Activated CD4-positive, alpha-beta T cell treated with anti-CD3 and anti-CD28 coated beads for 1 hour (primary cell): ENCODE data around the gene ATG7.
"Not testable (repeated sequence)": the region's sequence is repeated elsewhere in the genome, so short reads cannot be mapped to it uniquely, and the experiment has no call there.

ENCODE experiments used
- DNase-seq: peaks from one replicate; pipeline ENCODE4 v3.0.0-alpha.2; 2020

ATG7 gene

DNA sequence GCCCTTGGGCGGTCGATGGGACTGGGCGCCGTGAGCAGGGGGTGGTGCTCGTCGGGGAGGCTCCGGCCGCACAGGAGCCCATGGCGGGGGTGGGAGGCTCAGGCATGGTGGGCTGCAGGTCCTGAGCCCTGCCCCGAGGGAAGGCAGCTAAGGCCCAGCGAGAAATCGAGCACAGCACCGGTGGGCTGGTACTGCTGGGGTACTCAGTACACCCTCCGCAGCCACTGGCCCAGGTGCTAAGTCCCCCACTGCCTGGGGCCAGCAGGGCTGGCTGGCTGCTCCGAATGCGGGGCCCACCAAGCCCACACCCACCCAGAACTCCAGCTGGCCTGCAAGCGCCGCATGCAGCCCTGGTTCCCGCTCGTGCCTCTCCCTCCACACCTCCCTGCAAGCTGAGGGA is 239.4 kb downstream of the ATG7 start:
- DNase-seq = not testable (repeated sequence)

DNA sequence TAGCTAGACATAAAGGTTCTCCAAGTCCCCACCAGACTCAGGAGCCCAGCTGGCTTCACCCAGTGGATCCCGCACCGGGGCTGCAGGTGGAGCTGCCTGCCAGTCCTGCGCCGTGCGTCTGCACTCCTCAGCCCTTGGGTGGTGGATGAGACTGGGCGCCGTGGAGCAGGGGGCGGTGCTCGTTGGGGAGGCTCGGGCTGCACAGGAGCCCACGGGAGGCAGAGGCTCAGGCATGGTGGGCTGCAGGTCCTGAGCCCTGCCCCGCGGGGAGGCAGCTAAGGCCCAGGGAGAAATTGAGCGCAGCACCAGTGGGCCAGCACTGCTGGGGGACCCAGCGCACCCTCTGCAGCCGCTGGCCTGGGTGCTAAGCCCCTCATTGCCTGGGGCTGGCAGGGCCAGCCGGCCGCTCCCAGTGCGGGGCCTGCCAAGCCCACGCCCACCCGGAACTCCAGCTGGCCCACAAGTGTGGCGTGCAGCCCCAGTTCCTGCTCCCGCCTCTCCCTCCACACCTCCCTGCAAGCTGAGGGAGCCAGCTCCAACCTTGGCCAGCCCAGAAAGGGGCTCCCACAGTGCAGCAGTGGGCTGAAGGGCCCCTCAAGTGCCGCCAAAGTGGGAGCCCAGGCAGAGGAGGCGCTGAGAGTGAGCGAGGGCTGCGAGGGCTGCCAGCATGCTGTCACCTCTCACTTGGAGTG is 241.1 kb downstream of the ATG7 start:
- DNase-seq = not testable (repeated sequence)

DNA sequence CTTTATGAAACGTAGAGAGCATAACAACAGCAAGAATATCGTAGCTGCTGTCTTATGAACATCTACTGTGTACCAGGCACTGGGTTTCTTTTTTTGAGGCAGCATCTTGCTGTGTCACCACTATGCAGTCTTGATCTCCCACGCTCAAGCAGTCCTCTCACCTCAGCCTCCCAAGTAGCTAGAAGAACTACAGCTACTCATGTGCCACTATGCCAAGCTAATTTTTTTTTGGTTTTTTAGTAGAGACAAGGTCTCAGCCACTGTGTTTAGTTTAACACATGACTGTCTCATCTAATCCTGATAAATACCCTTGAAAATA is 241.6 kb downstream of the ATG7 start:
- DNase-seq = no peak

DNA sequence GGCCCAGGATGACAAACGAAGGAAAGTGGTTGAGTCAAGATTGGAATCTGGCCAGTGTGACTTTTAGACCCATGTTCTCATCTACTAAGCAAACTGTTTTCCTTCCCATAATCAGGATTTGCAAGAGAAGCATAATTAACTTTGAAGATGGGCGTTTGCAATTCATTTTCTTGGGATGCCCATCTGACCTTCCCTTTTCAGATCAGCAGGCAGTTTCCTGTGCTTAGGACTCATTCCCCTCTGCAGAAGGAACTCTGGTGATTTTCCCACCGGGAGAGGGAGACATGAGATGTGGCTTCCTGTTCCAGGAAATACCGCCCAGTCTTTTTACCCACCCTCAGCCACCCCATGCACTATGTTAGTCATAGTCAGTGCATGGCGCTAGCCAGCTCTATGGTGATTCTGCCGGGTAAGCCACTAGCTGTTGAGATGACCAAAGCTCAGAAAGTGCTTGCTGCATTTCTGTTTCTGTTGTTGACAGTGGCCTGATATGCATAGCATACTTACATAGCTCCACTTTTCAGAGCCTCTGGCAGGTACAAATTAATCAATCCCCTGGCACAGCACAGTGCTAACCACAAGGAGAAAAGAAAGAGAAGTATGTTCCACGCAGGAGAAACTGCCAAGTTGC is 242.1 kb downstream of the ATG7 start:
- DNase-seq = no peak

DNA sequence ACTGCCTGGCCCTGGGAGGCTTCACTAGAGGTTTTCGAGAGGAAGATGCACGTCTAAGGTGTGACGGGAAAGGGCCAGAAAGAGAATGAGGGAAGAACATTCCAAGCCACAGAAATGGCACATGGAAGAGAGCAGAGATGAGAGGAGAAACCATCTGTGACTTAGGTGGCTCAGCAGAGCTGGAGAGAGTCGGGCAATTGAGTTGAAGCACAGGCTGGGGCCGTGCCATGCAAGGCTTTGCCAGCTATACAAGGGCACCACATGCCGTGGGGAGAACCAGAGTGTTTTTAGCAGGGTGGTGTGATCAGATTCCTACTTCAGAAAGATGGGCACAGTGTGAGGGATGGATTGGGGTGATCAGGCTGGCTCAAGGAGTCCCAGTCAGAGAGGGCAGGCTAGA is 245.4 kb downstream of the ATG7 start:
- no peak for DNase-seq

DNA sequence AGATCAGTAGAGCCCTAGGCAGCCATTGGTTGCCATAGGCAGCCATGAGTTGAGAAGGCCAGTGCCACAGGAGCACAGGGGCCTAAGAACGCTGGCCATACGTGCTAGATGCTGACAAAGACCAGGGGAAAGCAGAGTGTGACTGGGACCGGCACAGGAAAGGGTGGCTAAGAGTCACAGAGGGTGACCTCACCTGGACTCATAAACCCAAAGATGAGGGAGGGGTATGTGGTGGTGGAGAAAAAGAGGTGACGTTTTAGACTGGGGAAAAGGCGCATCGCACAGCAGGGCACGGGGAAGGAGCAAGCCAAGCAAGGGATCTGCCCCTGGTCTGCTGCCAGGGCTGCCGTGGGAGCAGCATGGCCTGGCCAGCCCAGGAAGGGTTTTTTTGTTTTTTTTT is 249.0 kb downstream of the ATG7 start:
- DNase-seq = no peak

DNA sequence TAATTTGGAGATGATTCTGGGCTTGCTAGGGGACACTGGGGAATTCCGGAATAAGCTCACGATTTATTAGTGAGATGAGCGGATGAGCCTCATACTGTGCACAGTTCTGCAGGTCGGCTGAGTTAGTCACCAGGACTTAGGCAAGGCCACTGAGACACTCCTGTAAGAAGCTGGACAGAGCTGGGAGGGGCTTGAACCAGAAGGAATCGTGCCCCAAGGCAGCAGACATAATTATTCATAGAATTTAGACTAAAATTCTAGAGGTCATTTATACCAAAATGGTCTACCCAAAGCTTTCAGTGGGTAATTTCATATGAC is 250.2 kb downstream of the ATG7 start:
- DNase-seq = no peak

DNA sequence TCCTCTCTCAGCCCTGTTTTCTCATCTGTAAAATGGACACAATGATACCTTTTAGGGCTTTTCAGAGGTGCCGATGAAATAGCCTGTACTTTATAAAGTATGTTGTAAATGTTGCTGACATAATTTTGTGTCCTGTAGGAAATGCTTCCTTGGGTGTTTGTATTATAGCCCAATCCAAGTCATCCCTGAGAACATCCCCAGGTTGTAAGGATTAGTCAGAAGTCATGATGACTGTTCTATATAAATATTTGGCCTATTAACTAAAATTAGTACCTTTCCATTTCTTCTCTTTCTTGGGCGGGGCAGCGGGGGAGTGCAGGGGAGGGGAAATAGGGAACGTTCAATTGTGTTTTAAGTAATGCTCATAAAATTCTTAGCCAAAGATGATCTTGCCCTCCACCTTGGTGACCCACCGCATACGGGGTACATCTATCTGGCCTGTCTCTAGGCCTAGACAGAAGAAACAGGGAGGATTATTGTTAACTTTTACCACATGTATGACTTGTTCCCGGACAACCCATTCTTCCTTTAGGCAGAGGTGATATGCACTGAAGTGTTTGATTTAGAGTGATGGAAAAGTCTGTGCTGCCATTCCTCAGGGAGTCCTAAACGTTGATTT is 250.9 kb downstream of the ATG7 start:
- DNase-seq = no peak

DNA sequence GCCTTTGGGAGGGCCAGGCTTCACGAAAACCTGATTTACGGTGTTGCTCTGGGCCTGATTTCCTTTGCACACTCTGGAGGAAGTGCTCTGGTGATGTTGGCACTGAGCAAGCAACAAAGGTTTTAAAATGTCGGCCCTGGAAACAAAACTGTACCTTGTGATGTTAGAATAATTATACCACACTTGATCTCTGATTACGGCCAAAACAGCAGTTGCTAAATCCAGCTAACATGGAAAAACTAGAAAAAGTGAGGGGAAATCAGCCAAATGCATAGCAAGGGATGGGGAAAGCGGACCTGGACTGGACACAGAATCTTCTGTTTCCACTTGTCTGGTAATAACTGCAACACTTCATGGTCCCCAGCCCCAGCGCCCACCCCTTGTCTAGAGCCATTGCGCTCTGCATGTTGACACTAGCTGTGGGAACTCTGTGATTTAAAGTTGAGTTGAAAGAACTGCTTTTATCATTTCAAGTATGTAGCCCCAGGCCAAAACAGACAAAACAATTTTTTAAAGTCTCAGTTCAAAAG is 251.4 kb downstream of the ATG7 start:
- no peak for DNase-seq

DNA sequence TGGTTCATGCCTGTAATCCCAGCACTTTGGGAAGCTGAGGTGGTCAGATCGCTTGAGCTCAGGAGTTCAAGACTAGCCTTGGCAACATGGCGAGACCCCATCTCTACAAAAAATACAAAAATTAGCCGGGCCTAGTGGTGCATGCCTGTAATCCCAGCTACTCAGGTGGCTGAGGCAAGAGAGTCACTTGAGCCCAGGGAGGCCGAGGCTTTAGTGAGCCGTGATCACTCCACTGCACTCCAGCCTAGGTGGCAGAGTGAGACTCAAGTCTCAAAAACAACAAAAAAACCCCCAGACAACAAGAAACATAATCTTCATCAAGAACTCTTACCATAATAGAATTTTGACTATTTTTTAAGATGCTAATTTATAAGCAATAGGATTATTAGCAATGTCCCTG is 253.9 kb downstream of the ATG7 start:
- DNase-seq = not testable (repeated sequence)

DNA sequence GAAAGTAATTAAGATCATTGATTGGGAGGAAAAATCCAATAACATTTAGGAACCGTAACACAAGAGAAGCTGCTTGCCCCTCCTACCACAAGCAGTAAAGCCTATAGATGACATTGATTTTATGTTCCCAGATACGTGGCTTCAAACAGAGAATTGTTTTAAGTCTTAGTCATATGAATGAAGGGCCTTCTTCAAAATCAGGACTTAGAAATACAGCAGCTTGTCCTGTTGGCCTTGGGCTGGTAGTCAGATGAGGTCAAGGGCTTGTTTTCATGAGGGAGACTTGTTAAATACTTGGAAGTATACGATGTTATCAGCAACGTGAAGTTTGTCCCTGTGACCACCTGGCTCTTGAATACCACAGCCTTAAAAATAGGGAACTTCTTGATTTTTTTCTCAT is 257.1 kb downstream of the ATG7 start:
- DNase-seq = no peak

DNA sequence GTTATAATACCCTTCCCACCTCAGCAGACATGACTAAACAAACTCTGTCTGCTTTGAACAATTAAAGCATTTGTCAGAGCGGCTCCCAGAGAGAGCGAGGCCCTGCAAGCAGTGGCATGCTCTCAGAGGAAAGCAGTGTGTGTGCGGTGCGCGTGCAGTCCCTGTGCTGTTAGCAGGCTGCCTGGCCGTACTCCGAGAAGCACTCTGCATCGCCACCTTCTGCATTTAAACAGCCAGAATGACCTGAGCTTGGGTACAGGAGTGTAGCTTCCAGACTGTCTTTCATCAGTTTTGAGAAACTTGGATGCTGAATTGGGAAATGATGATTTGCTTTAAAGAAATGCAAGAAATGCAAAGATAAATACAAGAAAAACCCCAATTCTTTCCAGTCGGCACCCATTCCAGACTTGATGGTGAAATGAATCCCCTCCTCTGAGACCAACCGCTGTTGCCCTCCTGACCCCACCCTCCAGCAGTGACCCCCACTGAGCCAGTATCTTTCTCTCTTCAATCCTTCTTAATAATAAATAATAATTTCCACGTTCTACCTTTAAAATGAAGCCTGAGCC is 258.0 kb downstream of the ATG7 start:
- no peak for DNase-seq

DNA sequence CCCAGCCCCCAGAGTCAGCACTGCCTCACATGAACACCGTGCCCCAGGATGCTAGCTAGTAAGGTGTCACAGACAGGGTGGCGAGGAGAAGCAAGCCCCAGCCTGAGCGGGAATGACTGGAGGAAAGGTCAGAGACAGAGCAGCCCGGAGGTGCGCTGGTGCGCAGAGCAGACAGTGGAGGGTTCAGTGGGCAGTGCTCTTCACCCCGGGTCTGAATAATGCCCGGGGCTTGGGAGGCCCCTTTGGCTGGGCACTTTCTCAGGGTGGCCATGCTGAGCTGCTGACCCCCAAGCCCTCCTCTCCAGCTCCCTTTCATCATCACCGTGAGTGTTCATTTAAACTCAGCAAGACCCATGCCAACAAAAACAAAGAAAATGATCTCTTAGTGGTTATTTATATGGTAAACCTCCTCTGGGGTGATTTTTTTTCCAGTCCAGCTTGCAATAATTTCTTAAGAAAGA is 260.8 kb downstream of the ATG7 start:
- DNase-seq = no peak

DNA sequence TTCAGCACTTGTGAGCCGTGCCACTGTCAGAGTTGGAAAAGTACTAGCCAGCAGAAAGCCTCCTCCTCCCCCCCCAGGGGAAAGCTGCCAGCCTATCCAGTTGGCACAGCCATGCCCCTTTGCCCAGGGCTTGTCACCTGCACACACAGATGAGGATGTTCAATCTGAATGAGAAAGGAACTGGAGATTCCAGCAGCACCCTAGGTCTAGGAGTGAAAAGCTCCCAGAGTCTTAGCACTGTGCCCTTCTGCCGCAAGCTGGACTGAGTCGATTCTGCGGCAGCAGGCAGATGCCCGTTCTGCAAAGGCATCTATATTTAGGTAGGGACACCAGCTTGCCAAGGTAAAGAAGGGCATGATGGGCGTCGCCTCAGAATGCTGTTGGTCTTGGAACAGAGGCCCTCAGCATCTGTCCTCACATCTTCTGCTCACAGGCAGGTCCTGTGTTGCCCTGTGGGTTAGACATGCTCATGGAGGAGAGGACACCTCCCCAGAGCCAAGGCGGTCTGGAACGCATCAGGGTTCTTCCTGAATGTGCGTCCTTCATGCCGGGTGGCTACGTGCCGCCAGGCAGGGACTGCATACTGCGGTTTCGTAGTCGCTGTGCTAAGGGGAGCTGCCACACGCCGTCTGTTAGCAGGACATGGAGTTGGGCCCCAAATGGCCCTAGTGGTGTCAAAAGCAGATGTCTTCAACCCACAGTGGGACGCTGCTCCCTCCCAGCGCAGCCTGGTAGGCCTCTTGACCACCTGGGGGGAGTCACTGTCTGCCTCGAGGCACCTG is 262.0 kb downstream of the ATG7 start:
- DNase-seq = no peak

DNA sequence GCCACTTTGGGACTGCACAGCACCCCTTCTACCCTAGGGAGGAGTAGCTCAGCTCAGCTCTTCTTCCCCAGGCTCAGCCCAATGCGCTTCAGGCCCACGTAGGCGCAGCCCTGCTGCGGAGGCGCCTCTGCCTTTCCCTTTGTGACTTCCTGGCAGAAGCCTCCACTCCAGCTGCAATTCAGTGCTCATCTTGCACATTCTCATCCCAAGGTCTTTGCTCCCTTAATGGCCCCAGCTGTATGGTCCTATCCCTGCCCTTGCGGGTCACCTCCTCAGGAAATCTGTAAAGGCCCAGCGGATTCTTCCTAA is 262.6 kb downstream of the ATG7 start:
- no peak for DNase-seq

DNA sequence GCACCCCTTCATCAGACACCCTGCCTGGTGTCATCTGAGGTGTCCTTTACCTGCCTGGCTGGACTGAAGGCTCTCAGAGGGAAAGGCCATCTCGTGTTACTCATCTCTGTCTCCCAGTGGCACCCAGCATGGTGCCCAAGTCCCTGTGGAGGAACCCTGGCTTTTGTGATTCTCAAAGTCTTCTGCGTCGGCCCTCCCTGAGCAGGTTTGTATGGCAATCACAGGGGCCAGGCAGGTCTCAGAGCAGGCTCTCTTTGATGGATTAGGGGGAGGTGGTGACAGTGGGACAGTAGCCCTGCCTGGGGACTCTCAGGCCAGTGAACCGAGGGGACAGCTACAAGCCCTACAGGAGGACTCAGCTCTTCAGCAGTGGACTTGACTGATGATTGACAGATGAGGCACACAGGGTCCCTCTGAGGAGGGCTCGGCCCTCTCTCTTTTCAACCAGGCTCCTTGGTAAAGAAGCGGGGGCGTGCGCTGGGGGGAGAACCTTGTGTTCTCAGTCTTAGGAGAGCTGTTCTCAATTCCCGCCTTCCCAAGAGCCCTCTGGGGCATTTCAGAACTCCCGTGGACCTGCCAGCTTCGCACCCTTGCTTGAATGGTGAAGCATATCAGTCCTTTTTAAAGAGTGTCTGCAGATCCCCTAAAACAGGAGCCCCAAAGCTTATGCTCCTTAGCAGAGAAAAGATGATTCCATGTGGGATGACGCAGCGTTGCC is 263.2 kb downstream of the ATG7 start:
- DNase-seq = no peak

DNA sequence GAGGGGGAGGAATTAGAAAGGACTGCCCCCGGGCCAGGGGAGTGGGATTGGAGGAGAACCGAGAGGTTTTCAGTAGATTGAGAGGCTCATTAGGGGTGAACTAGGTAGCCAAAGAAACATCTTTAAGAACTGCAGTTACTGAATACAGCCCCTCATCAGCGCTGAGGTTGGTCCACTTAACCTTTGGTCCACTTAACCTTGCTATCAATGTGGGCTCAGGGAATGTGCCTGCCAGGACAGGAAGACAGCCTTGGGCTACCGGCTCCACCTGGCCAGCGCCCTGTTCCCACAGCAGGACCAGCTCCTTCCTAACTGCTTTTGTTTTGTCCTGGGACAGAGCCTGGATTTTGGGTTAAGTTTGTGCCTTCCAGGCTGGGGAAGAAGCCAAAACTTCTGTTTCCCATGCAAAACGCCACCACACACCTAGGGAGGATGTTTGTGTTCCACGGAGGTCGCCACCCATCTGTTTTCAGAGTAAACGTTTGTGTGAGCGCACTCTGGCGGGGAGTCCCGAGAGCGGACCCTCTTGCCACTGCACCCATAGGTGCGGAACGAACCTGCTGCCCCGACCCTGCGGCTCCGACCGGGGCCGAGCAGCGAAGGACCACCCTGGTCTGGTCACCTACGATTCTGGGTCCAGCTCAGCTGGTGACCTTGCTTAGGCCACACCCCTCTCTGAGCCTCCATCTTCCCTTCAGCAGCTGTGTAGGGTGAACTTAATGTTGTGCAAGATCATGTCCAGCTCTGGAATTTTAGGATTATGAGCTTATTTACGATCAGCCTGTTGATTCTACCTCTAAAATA is 264.1 kb downstream of the ATG7 start:
- no peak for DNase-seq

DNA sequence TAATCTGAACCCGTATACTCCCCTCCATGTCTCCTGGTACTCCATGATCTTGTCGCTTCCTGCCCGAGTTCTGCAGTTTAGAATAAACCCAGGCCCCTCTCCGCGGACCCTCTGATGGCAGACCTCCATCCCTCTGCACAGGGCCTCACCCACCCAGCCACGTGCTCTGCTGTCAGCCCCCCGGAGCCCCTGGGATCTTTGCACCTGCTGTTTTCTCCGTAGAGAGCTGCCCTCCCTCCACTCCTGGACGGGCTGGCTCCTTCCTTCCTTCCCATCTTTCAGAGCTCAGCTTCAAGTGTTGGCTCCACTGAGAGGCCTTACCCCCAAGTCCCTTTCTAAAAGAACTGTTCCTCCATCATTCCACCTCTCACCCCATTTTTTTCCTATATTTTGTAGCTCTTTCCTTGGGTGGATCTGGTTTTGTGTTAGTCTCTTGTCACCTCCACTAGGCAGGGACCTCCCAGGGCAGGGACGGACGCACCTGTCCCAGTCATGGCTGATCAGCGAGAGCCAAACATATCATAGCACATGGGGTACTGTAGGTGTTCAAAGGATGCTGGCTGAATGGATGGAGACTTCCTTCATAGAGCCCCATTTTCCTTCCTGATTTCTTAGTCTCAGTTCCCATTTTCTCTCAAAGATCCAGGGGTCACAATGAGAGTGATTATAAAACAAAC is 264.9 kb downstream of the ATG7 start:
- DNase-seq = no peak

DNA sequence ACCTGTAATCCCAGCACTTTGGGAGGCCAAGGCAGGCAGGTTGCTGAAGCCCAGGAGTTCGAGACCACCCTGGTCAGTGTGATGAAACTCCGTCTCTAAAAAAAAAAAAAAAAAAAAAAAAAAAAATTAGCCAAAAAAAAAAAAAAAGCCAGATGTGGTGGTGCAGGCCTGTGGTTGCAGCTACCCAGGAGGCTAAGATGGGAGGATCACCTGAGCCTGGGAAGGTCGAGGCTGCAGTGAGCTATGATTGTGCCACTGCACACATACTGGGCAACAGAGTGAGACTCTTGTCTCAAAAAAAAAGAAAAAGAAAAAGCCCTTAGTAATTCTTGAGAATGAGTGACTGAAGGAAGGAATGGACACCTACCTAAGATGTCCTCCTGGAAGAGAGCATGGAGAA is 266.4 kb downstream of the ATG7 start:
- no peak for DNase-seq

DNA sequence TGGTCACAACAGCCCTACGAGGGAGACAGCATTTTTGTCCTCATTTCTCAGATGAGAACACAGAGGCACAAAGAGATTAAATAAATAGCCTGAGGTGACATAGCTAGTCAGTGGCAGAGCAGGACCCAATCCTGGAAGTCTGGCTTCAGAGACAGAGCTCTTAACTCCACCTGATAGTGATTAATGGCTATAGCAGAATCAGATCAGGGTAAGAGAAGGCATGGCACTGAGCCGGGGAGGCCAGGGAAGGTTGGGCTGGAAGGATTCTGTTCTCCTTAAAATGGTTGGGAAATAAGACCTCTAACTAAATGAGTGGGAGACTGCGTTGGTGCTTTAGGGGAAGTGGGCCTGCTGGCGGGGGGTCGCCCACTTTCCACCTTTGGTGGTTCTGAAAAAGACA is 267.0 kb downstream of the ATG7 start:
- no peak for DNase-seq

DNA sequence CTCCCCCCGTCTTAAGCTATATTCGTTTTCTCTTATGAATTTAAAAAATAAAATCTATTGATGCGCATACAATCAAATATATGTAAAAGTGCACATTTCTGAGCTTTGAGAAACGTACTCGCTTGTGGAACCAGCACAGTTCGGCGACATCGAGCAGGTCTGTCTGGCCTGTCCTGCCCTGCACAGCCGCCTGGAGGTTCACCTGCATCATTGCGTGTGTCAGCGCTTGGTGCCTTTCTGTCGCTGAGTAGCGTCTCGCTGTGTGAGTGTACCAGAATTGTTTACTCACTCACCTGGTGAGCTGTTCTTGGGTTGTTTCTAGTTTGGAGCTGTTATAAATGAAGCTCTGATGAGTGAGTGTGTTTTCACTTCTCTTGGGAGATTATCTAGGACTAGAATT is 267.5 kb downstream of the ATG7 start:
- no peak for DNase-seq
